ENCODE data around the gene AP3B1.

GRCh38 chr5:77952636-77953212 lies 341.8 kb downstream of the AP3B1 start:
- TF ChIP-seq CTCF (IDR thresholded peaks at IDR 0.05; ENCODE audit: borderline replicate concordance, extremely low read depth, low read length, poor library complexity, severe bottlenecking) (no peak), EZH2 (IDR thresholded peaks at IDR 0.05; ENCODE audit: borderline replicate concordance, low read depth, low read length, severe bottlenecking) (no peak)
